ENCODE data around the gene SLC23A2.
"Not testable (repeated sequence)": the region's sequence is repeated elsewhere in the genome, so short reads cannot be mapped to it uniquely, and the experiment has no call there.

The SLC23A2 gene

DNA sequence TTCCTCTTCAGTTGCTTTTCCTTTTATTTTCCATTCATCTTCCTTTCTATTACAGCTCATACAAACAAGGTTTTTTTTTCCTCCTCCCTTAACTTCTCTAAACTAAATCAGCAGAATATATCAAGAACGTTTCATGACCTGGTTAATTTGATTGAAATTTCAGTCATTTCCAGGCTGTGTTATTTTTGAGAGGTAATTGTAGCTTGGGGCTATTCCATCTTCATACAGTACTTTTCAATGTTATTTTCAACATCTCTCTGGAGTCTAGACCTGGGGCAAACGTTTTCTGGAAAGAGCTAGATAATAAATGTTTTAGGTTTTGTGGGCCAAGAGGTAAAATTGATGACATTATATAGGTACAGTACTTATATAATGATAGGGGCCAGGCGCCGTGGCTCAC is 4.0 kb upstream of the SLC23A2 start:
- DNase-seq (ENCODE audit: low read depth) = no peak

- DNase-seq (ENCODE audit: low read depth) = not testable (repeated sequence)
Observed at GRCh38 chr20:5004825-5005224, 3.5 kb upstream of the SLC23A2 start.

DNA sequence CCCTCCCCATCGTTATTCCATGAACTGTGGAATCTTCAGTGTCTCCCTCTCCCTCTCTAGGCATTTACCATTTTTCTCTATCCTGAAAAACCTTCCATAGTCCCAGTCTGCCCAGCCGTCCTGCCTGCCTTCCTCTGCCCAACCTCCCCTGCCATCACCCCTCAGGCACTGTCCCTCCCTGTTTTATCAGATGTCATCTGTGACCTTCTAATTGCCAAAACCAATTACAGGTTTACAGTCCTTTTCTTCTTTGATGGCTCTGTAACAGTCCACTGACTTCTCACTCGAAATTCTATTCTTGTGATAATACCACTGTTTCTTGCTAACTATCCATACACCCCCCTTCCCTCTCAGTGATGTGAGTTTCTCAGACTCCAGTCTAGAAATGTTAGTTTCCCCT is 2.3 kb upstream of the SLC23A2 start:
- DNase-seq (ENCODE audit: low read depth) = no peak

DNA sequence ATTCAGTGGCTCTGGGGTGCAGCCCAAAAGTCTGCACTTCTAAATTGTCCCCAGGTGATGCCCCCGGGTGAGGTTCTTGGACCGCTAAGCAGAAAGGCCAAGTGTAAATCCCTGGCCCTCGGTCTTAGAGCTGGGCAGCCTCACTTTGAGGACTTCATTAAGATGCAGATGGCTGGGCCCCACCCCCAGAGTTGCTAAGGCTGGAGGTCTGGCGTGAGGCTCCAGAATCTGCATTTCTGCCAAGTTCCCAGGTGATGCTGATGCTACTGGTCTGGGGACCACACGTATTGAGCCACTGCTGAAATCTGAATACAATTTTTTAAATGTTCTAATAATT is 735 bp upstream of the SLC23A2 start:
- DNase-seq (ENCODE audit: low read depth) = no peak

DNA sequence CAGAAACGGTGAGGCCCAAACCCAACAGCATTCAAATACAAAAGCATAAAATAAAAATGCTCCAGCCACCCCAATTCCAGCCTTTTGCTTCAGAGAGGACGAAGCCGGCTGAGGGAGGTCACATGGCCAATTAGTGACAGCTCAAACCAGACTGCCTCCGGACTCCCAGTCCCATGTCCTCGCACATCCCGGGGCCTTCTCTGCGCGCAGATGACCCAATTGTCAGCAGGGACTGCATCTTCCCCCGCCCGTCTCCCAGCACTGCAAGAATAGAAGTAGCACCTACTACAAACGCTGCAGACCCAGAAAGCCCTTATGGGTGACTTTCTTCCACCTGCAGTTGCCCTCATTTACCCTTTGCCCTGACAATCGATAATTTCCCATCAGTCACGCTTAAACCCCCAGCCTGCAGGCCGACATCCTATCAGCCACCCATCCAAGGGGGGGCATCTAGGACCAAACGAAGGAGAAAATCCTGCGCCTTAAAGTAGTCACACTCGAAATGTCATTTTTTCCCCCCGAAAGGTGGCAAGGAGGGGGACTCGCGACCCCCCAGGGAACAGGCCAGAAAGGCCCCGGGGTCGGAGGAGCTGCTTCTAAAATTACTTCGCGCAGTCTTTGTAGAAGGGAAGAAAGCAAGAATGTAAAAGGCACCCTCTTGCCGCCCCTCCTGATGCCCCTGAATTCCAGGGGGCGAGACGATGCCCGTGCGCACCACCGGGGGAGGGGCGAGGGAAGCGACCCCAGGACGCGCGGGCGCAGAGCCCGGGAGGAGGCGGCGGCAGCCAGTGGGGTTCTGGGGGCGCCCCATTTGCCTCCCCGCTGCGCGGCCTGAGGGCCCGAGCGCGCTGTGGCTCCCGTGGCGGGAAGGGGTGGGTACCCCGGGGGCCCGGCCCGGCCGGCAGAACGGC is 792 bp downstream of the SLC23A2 start:
- DNase-seq (ENCODE audit: low read depth) = no peak

- no peak for DNase-seq (ENCODE audit: low read depth)
Observed at GRCh38 chr20:4999788-5000187, 1.5 kb downstream of the SLC23A2 start.

DNA sequence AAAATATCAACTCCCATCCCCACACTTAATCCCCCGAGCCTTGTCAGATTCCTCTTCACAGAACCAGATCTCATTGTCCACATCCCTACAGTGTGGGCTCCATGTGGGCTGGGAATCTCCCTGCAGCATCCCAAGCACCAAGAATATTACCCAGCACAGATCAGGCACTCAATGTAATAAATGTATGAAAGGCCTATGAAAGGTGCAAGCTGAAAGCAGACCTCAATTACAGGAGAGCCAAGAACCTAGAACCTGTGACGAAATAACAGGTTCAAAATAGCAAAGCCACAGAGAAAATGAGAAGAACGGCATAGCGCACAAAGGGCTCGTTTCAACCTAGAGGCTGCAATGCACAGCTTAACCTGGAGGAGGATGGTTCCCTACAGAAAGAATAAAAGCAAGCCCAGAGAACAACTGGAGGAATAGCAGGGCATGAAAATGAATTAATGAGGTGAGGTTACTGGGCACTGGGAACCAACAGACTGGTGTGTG is 3.1 kb downstream of the SLC23A2 start:
- DNase-seq (ENCODE audit: low read depth) = no peak

DNA sequence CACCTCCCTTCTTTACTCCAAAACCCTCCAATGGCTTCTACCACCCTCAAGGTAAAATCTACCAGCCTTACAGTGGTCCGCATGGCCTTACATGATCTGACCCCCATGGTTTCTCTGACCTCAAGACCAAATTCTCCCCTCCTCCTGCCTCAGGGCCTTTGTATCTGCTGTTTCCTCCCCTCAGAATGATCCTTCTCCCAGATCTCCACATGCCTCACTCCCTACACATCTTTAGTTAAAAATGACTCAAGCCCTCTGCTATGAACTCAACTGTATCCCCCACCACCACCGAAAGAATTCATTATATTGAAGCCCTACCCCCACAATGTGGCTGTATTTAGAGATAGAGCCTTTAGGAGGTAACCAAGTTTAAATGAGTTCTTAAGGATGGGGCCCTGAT is 4.1 kb downstream of the SLC23A2 start:
- DNase-seq (ENCODE audit: low read depth) = no peak

- DNase-seq (ENCODE audit: low read depth) = no peak
Observed at GRCh38 chr20:4989570-4989969, 11.7 kb downstream of the SLC23A2 start.

DNA sequence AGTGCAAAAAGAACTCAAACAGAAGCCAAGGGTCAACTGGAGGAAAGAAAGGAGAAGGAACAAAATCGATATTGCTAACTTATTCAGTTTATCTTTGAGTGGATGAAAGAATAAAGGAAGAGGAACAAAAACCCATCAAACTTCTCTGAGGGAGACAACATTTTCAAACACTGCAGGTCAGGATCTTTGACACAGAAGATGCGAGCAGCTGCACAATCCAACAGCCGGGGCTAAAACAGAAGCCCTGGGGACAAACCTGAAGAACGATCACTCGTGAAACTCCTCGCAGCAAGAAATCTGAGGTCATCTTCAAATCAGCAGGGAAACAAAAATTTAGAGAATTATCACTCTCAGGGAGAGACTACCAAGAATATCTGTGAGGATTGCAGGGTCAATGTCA is 14.2 kb downstream of the SLC23A2 start:
- DNase-seq (ENCODE audit: low read depth) = no peak

DNA sequence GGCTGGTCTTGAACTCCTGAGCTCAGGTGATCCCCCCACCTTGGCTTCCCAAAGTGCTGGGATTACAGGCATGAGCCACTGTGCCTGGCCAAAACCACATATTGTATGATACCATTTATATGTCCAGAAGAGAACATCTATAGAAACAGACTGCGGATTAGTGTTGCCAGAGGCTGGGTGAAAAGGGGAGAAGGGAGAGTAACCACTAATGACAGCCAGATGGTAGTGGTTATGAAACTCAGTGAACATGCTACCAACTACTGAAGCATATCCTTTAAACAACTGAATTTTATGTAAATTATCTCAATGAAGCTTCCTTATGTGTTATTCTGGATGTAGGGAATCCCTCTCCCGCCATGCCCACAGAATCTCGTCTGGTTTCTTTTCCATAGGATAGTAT is 15.7 kb downstream of the SLC23A2 start:
- no peak for DNase-seq (ENCODE audit: low read depth)

- DNase-seq (ENCODE audit: low read depth) = no peak
Observed at GRCh38 chr20:4982281-4982680, 19.0 kb downstream of the SLC23A2 start.

DNA sequence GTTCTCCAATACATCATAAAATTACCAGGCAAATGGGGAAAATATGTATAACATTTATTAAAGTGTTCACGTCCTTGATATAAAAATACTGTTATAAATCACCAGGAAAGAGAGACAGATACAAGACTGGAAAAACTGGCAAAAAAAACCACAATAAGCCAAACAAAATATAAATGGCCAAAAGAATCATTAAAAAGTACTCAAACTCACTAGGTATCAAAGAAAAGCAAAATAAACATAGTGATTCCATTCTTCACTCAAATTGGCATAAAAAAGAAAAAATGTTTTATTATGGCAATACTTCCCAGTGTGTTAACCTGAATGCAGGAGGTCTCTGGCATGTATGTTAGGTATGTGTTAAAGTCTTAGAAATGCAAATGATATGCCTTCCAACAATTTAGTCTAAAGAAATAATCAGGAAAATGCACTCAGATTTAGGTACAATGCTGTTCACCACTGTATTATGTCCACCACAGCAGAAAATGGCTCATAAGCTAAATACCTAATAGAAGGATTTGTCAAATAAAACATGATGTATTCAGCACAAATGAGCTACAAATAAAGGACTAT is 21.4 kb downstream of the SLC23A2 start:
- no peak for DNase-seq (ENCODE audit: low read depth)

DNA sequence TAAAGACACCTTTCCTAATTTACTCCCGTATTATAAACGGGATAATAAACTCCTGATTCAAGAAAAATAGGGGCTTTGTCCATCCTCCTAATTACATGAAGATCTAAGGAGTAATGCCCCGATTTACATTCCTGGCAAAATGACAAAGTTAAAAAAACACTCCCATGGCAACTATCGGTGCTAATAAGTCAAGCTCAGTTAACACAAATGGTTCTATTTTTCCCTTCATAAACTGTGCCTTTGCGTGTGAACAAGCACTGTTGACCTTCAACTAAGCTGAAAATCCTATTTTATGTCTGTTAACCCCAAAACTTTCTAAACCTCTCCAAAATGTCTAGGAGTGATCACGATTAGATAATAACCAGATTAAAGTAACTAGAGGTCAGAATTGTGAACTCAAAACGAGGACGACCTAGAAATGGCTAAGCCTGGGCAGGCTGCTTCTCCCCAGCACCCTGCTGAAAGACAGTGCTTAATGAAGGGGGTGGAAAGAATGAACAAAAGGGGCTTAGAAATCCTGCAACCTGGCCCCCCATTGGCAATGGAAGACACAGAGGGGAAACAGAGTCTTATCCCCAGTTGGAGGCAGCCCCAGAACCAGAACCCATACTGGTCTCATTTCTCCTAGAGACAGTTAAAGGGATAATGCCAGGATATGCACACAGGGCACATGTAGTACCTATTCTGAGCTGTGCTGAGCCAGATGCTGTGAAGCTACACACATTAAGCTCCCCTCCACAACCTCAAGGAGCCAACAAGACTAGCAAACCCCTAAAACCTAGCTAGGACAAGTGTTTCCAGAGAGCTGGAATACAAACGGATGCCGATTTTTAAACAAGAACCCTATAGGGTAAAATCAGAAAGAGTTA is 23.0 kb downstream of the SLC23A2 start:
- DNase-seq (ENCODE audit: low read depth) = no peak

- DNase-seq (ENCODE audit: low read depth) = not testable (repeated sequence)
Observed at GRCh38 chr20:4976014-4976413, 25.3 kb downstream of the SLC23A2 start.

DNA sequence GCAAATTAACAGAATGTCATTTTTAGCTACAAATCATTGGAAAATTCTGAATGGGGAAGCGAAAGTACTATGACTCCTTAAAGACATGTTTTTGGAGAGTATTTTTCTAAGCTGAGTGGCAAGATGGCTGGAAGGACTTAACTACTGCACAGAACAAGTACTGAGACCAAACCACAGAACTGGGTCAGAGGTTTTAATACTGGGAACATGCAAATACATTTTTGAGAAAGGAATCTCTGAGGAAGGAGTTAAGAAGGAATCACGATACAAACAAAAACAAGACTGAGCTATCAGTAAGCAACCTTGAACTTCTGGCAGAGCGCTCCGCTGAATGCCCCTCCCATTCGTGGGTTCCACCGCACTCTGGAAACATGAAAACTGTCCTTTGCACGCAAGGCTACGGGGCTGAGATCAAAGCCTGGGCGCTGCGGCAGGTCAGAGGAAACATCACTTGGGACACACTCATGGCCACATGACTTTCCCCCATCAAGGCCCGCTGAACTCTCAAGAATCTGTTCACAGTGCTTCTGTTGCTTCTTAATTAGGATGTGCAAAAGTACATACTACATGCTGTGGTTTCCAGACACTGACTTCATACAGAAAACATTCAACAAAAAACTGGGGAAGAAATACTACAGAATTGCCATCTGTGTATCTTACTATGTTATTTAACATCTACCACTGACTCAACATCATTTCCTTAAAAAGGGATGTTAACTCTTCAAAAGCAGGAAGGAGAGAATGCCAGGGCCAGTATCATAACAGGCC is 27.8 kb downstream of the SLC23A2 start:
- peak; percentile 13 for DNase-seq (ENCODE audit: low read depth)

DNA sequence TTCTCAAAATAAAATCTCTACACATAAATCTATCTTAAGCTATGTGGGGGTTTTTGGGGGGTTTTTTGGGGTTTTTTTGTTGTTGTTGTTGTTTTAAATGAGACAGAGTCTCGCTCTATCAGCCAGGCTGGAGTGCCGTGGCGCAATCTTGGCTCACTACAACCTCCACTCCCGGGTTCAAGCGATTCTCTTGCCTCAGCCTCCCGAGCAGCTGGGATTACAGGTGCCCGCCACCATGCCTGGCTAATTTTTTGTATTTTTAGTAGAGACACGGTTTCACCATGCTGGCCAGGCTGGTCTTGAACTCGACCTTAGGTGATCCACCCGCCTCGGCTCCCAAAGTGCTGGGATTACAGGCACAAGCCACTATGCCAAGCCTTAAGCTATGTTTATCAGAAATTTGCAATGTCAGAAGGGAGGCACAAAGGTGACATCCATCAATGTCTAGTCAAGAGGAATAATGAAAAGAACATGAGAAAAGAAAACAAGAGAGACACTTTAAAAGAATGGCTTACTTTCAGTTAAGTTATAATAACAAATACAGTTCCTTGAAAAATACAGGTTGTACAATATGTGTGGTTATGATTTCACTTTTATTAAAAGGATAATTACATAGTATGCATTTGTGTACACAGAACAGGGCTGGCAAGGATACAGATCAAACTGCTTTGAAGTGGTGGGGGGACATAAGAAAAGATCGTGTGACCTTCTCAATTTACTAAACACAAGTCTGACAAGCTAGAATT is 28.6 kb downstream of the SLC23A2 start:
- DNase-seq (ENCODE audit: low read depth) = no peak

DNA sequence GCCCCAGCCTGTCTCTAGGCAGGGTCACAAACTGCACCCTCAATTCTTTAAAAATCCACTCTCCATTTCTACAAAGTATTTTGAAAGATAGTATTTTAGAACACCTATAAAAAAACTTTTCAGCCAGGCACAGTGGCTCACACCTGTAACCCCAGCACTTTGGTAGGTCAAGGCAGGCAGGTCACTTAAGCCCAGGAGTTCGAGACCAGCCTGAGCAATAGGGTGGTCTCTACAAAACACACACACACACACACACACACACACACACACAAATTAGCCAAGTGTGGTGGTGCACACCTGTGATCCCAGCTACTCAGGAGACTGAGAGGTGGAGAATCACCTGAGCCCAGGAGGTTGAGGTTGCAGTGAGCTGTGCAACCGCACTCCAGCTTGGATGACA is 30.2 kb downstream of the SLC23A2 start:
- DNase-seq (ENCODE audit: low read depth) = no peak

- no peak for DNase-seq (ENCODE audit: low read depth)
Observed at GRCh38 chr20:4967752-4968477, 33.4 kb downstream of the SLC23A2 start.
